Activated naive CD8-positive, alpha-beta T cell treated with anti-CD3 and anti-CD28 coated beads, Interleukin-2, amount 10 ng/mL, durations not matched to agents 7 days and 5 days (primary cell): Measurements from ENCODE around the gene RBM12. TPM values are rescaled to one million over a fixed set of nuclear protein-coding genes. Genes with fewer than 3 reads are reported as not detected.
"Not testable (repeated sequence)": the region's sequence is repeated elsewhere in the genome, so short reads cannot be mapped to it uniquely, and the experiment has no call there.

Experiments used
- ATAC-seq: fragments of 150-1000 bp; cut with Tn5 transposase; one replicate; pipeline ENCODE4 v1.10.0; 2021; ENCODE audit warnings: low read depth, moderate library complexity
- POLR2A ChIA-PET: fragments of 350-600 bp; sonication (Branson Sonifier 250); formaldehyde crosslinking; loops from one replicate; lab custom pipeline; 2021; ENCODE audit warnings: antibody characterized with exemption; lab: Charles Lee
- DNase-seq: peaks from one replicate; pipeline ENCODE4 v3.0.0; 2021
- H3K27ac Mint-ChIP-seq: one replicate; pipeline ENCODE4 v1.8.0; 2022; ENCODE audit warnings: mild to moderate bottlenecking, mixed read lengths
- H3K27me3 Mint-ChIP-seq: one replicate; pipeline ENCODE4 v1.8.0; 2022; ENCODE audit warnings: mild to moderate bottlenecking, moderate library complexity, mixed read lengths
- H3K36me3 Mint-ChIP-seq: one replicate; pipeline ENCODE4 v1.8.0; 2021; ENCODE audit warnings: mild to moderate bottlenecking, mixed read lengths
- H3K4me1 Mint-ChIP-seq: one replicate; pipeline ENCODE4 v1.8.0; 2021; ENCODE audit warnings: mixed read lengths
- H3K4me3 Mint-ChIP-seq: one replicate; pipeline ENCODE4 v1.8.0; 2022; ENCODE audit warnings: mild to moderate bottlenecking, moderate library complexity, mixed read lengths
- H3K9me3 Mint-ChIP-seq: one replicate; pipeline ENCODE4 v1.8.0; 2021; ENCODE audit warnings: mixed read lengths
- total RNA-seq, 2 experiments: library from RNA; stranded (reverse); gene quantifications; one replicate each; pipeline ENCODE4 v1.2.3, GENCODE V29; 2021

RBM12 gene
- total RNA-seq, 2 experiments from 2014 or later = 116 to 120 TPM

- H3K27me3 Mint-ChIP-seq, H3K9me3 Mint-ChIP-seq, H3K27ac Mint-ChIP-seq, H3K4me1 Mint-ChIP-seq, ATAC-seq, DNase-seq, H3K4me3 Mint-ChIP-seq: not testable (repeated sequence)
- peaks cover 19% of the 10 kb centered on the region for H3K36me3 Mint-ChIP-seq
- POLR2A ChIA-PET = interaction anchor here (0.6 kb wide), 1 partner anchor 8 kb away, joined by 3 read pairs; no protein-coding TSS in a partner anchor
Observed at GRCh38 chr20:35686872-35687271, 22.2 kb upstream of the RBM12 start.

- POLR2A ChIA-PET, H3K4me1 Mint-ChIP-seq, DNase-seq, ATAC-seq, H3K9me3 Mint-ChIP-seq, H3K27ac Mint-ChIP-seq, H3K4me3 Mint-ChIP-seq, H3K27me3 Mint-ChIP-seq: not testable (repeated sequence)
- H3K36me3 Mint-ChIP-seq = peaks cover 18% of the 10 kb centered on the region
Observed at GRCh38 chr20:35685368-35685767, 20.7 kb upstream of the RBM12 start.

GRCh38 chr20:35681960-35682359 lies 17.3 kb upstream of the RBM12 start:
- ATAC-seq = no peak
- Mint-ChIP-seq H3K36me3 (peaks cover 4% of the 10 kb centered on the region), H3K4me1 (no peaks in the 10 kb centered on the region), H3K27me3 (no peaks in the 10 kb centered on the region), H3K4me3 (no peak overlapping the region), H3K27ac (no peak overlapping the region), H3K9me3 (no peaks in the 10 kb centered on the region)
- no peak for DNase-seq
- POLR2A ChIA-PET = no interaction called here

- H3K27ac Mint-ChIP-seq = no peak overlapping the region
- POLR2A ChIA-PET = no interaction called here
Observed at GRCh38 chr20:35680452-35681183, 15.9 kb upstream of the RBM12 start.

GRCh38 chr20:35674921-35675320 lies 10.2 kb upstream of the RBM12 start:
- no peaks in the 10 kb centered on the region for H3K4me1 Mint-ChIP-seq
- no peak overlapping the region for H3K4me3 Mint-ChIP-seq
- no peaks in the 10 kb centered on the region for H3K27me3 Mint-ChIP-seq
- no peak for DNase-seq
- POLR2A ChIA-PET = no interaction called here
- H3K36me3 Mint-ChIP-seq = peaks cover 6% of the 10 kb centered on the region
- no peaks in the 10 kb centered on the region for H3K9me3 Mint-ChIP-seq
- ATAC-seq = no peak
- no peak overlapping the region for H3K27ac Mint-ChIP-seq

More at GRCh38 chr20:35680452-35681183, 15.9 kb upstream of the RBM12 start:
- Mint-ChIP-seq H3K4me3 (no peak overlapping the region), H3K27me3 (no peaks in the 10 kb centered on the region), H3K4me1 (no peaks in the 10 kb centered on the region), H3K36me3 (peaks cover 4% of the 10 kb centered on the region), H3K9me3 (no peaks in the 10 kb centered on the region)
- ATAC-seq (no peak), DNase-seq (no peak)

GRCh38 chr20:35673884-35674283 lies 9.2 kb upstream of the RBM12 start:
- peaks cover 11% of the 10 kb centered on the region for H3K36me3 Mint-ChIP-seq
- no peaks in the 10 kb centered on the region for H3K27me3 Mint-ChIP-seq
- POLR2A ChIA-PET = no interaction called here
- no peak overlapping the region for H3K27ac Mint-ChIP-seq
- no peak overlapping the region for H3K4me3 Mint-ChIP-seq
- ATAC-seq = no peak
- H3K4me1 Mint-ChIP-seq = no peaks in the 10 kb centered on the region
- no peaks in the 10 kb centered on the region for H3K9me3 Mint-ChIP-seq
- no peak for DNase-seq

- POLR2A ChIA-PET = interaction anchor here (1.3 to 1.6 kb wide), 2 partner anchors 9 to 70 kb away, joined by 3 read pairs; no protein-coding TSS in a partner anchor
- no peaks in the 10 kb centered on the region for H3K27me3 Mint-ChIP-seq
- H3K9me3 Mint-ChIP-seq = no peaks in the 10 kb centered on the region
- peaks cover 1% of the 10 kb centered on the region for H3K4me1 Mint-ChIP-seq
- H3K36me3 Mint-ChIP-seq = peaks cover 19% of the 10 kb centered on the region
- H3K4me3 Mint-ChIP-seq = no peak overlapping the region
- ATAC-seq = no peak
- no peak overlapping the region for H3K27ac Mint-ChIP-seq
- DNase-seq = no peak
Observed at GRCh38 chr20:35669681-35670080, 5.0 kb upstream of the RBM12 start.

- no peak for ATAC-seq
- POLR2A ChIA-PET = interaction anchor here (1.3 to 1.6 kb wide), 2 partner anchors 8 to 71 kb away, joined by 3 read pairs; no protein-coding TSS in a partner anchor
- Mint-ChIP-seq H3K27me3 (no peaks in the 10 kb centered on the region), H3K4me3 (no peak overlapping the region), H3K27ac (no peak overlapping the region), H3K36me3 (peaks cover 19% of the 10 kb centered on the region), H3K4me1 (peaks cover 1% of the 10 kb centered on the region), H3K9me3 (no peaks in the 10 kb centered on the region)
- DNase-seq = no peak
Observed at GRCh38 chr20:35669221-35669620, 4.5 kb upstream of the RBM12 start.

GRCh38 chr20:35665949-35666288 lies 1.2 kb upstream of the RBM12 start:
- ATAC-seq (no peak), DNase-seq (no peak)
- no peaks in the 10 kb centered on the region for H3K27me3 Mint-ChIP-seq
- H3K4me3 Mint-ChIP-seq = no peak overlapping the region
- peaks cover 22% of the 10 kb centered on the region for H3K4me1 Mint-ChIP-seq
- H3K36me3 Mint-ChIP-seq = peaks cover 28% of the 10 kb centered on the region
- H3K9me3 Mint-ChIP-seq = no peaks in the 10 kb centered on the region
- POLR2A ChIA-PET = interaction anchor here (0.8 to 4.8 kb wide), 6 partner anchors 12 to 288 kb away, joined by 3 to 68 read pairs (median 4); partner anchors contain the start of genes RBM39, SCAND1 and SPAG4
- H3K27ac Mint-ChIP-seq = no peak overlapping the region

GRCh38 chr20:35663516-35664465 lies 909 bp downstream of the RBM12 start:
- peak; percentile 70 for DNase-seq
- Mint-ChIP-seq H3K9me3 (no peaks in the 10 kb centered on the region), H3K27me3 (no peaks in the 10 kb centered on the region), H3K4me3 (peak overlapping the region; percentile 79), H3K27ac (peak overlapping the region; percentile 99), H3K4me1 (peaks cover 40% of the 10 kb centered on the region), H3K36me3 (peaks cover 27% of the 10 kb centered on the region)
- POLR2A ChIA-PET = interaction anchor here (0.5 to 4.8 kb wide), 15 partner anchors 11 to 941 kb away, joined by 3 to 68 read pairs (median 6); partner anchors contain the start of genes CEP250, NFS1, RBM39 and ROMO1
- ATAC-seq = peak; percentile 63

- peaks cover 21% of the 10 kb centered on the region for H3K36me3 Mint-ChIP-seq
- no peaks in the 10 kb centered on the region for H3K27me3 Mint-ChIP-seq
- no peak for ATAC-seq
- H3K4me1 Mint-ChIP-seq = peaks cover 42% of the 10 kb centered on the region
- POLR2A ChIA-PET = interaction anchor here (4.8 kb wide), 2 partner anchors 45 to 80 kb away, joined by 54 to 68 read pairs; partner anchors contain the start of genes RBM39 and SPAG4
- DNase-seq = no peak
- no peaks in the 10 kb centered on the region for H3K9me3 Mint-ChIP-seq
- H3K27ac Mint-ChIP-seq = peak overlapping the region; percentile 99
- peak overlapping the region; percentile 79 for H3K4me3 Mint-ChIP-seq
Observed at GRCh38 chr20:35662551-35662950, 2.1 kb downstream of the RBM12 start.

- Mint-ChIP-seq H3K27ac (peak overlapping the region; percentile 84), H3K36me3 (peaks cover 26% of the 10 kb centered on the region), H3K4me3 (peak overlapping the region; percentile 79), H3K9me3 (no peaks in the 10 kb centered on the region), H3K4me1 (peaks cover 46% of the 10 kb centered on the region), H3K27me3 (no peaks in the 10 kb centered on the region)
- POLR2A ChIA-PET = interaction anchor here (1.1 to 4.8 kb wide), 4 partner anchors 10 to 80 kb away, joined by 3 to 68 read pairs (median 30); partner anchors contain the start of genes RBM39 and SPAG4
- DNase-seq (no peak), ATAC-seq (no peak)
Observed at GRCh38 chr20:35661908-35662307, 2.8 kb downstream of the RBM12 start.

- peaks cover 28% of the 10 kb centered on the region for H3K36me3 Mint-ChIP-seq
- no peaks in the 10 kb centered on the region for H3K27me3 Mint-ChIP-seq
- DNase-seq (no peak), ATAC-seq (no peak)
- H3K9me3 Mint-ChIP-seq = no peaks in the 10 kb centered on the region
- H3K27ac Mint-ChIP-seq = peak overlapping the region; percentile 84
- POLR2A ChIA-PET = interaction anchor here (0.7 to 4.8 kb wide), 7 partner anchors 9 to 293 kb away, joined by 3 to 54 read pairs (median 3); partner anchors contain the start of genes RBM39 and SCAND1
- H3K4me3 Mint-ChIP-seq = peak overlapping the region; percentile 79
- H3K4me1 Mint-ChIP-seq = peaks cover 46% of the 10 kb centered on the region
Observed at GRCh38 chr20:35661053-35661452, 3.6 kb downstream of the RBM12 start.
